Stomach smooth muscle (tissue), 2 donors: ENCODE data around the gene ADAMTS2.
"Not testable (repeated sequence)": the region's sequence is repeated elsewhere in the genome, so short reads cannot be mapped to it uniquely, and the experiment has no call there.

ENCODE experiments used
- H3K27ac ChIP-seq: one replicate; pipeline ENCODE4 v1.7.0; 2013; ENCODE audit warnings: mild to moderate bottlenecking, low read length, inconsistent platforms
- H3K27me3 ChIP-seq, 2 donors: one replicate each; pipeline ENCODE4 v1.7.0; 2013; ENCODE audit warnings: low read length in 2 of 2; ENCODE audit not compliant: insufficient read depth in 2 of 2, control insufficient read depth in 1 of 2
- H3K36me3 ChIP-seq, 2 donors: one replicate each; pipeline ENCODE4 v1.7.0; 2013; ENCODE audit warnings: low read length in 2 of 2; ENCODE audit not compliant: control insufficient read depth in 2 of 2, insufficient read depth in 2 of 2
- H3K4me1 ChIP-seq: one replicate; pipeline ENCODE4 v1.7.0; 2013; ENCODE audit warnings: low read length; ENCODE audit not compliant: control insufficient read depth, insufficient read depth
- H3K4me3 ChIP-seq, 2 donors: one replicate each; pipeline ENCODE4 v1.7.0; 2013; ENCODE audit warnings: low read length in 2 of 2
- H3K9ac ChIP-seq, 2 donors: one replicate each; pipeline ENCODE4 v1.7.0; 2013; ENCODE audit warnings: low read length in 2 of 2, mild to moderate bottlenecking in 1 of 2
- H3K9me3 ChIP-seq, 2 donors: one replicate each; pipeline ENCODE4 v1.7.0; 2013; ENCODE audit warnings: low read length in 2 of 2; ENCODE audit not compliant: control insufficient read depth in 2 of 2
- donor health status: healthy.
- donor health status: Pancreatic carcinoma.

ADAMTS2 gene

GRCh38 chr5:179221196-179221876 lies 123.9 kb downstream of the ADAMTS2 start:
- H3K27me3 ChIP-seq, result no peaks in the 10 kb centered on the region
- H3K4me1 ChIP-seq, result no peaks in the 10 kb centered on the region
- H3K36me3 ChIP-seq, result no peaks in the 10 kb centered on the region
- H3K4me3 ChIP-seq, result no peak overlapping the region
- H3K9ac ChIP-seq, result no peak overlapping the region
- no peaks in the 10 kb centered on the region for H3K9me3 ChIP-seq
- no peak overlapping the region for H3K27ac ChIP-seq

GRCh38 chr5:179220716-179221115 lies 124.5 kb downstream of the ADAMTS2 start:
- Histone ChIP-seq H3K27me3 (no peaks in the 10 kb centered on the region), H3K4me1 (no peaks in the 10 kb centered on the region), H3K36me3 (no peaks in the 10 kb centered on the region), H3K9me3 (no peaks in the 10 kb centered on the region), H3K4me3 (no peak overlapping the region), H3K27ac (no peak overlapping the region), H3K9ac (no peak overlapping the region)

GRCh38 chr5:179219661-179220620 lies 125.3 kb downstream of the ADAMTS2 start:
- no peak overlapping the region for H3K4me3 ChIP-seq
- H3K9ac ChIP-seq, result no peak overlapping the region
- H3K9me3 ChIP-seq, result no peaks in the 10 kb centered on the region
- H3K27me3 ChIP-seq, result no peaks in the 10 kb centered on the region
- H3K27ac ChIP-seq, result no peak overlapping the region
- H3K4me1 ChIP-seq, result no peaks in the 10 kb centered on the region
- no peaks in the 10 kb centered on the region for H3K36me3 ChIP-seq

GRCh38 chr5:179218943-179219330 lies 126.3 kb downstream of the ADAMTS2 start:
- no peak overlapping the region for H3K27ac ChIP-seq
- H3K36me3 ChIP-seq, result no peaks in the 10 kb centered on the region
- H3K9ac ChIP-seq, result no peak overlapping the region
- H3K27me3 ChIP-seq, result no peaks in the 10 kb centered on the region
- no peaks in the 10 kb centered on the region for H3K4me1 ChIP-seq
- no peaks in the 10 kb centered on the region for H3K9me3 ChIP-seq
- H3K4me3 ChIP-seq, result no peak overlapping the region

- H3K27ac ChIP-seq, result no peak overlapping the region
- no peak overlapping the region for H3K4me3 ChIP-seq
Measured at GRCh38 chr5:179217956-179218942, 127.0 kb downstream of the ADAMTS2 start.

GRCh38 chr5:179217356-179217755 lies 127.9 kb downstream of the ADAMTS2 start:
- no peaks in the 10 kb centered on the region for H3K36me3 ChIP-seq
- no peaks in the 10 kb centered on the region for H3K9me3 ChIP-seq
- no peak overlapping the region for H3K4me3 ChIP-seq
- no peaks in the 10 kb centered on the region for H3K4me1 ChIP-seq
- no peak overlapping the region for H3K9ac ChIP-seq
- no peaks in the 10 kb centered on the region for H3K27me3 ChIP-seq
- H3K27ac ChIP-seq, result no peak overlapping the region

More at GRCh38 chr5:179217956-179218942, 127.0 kb downstream of the ADAMTS2 start:
- Histone ChIP-seq H3K36me3 (no peaks in the 10 kb centered on the region), H3K9ac (no peak overlapping the region), H3K27me3 (no peaks in the 10 kb centered on the region), H3K4me1 (no peaks in the 10 kb centered on the region), H3K9me3 (no peaks in the 10 kb centered on the region)

- H3K27me3 ChIP-seq, H3K4me1 ChIP-seq, H3K9me3 ChIP-seq, H3K9ac ChIP-seq, H3K27ac ChIP-seq, H3K36me3 ChIP-seq, H3K4me3 ChIP-seq: not testable (repeated sequence)
Measured at GRCh38 chr5:179216381-179216780, 128.9 kb downstream of the ADAMTS2 start.

- no peak overlapping the region for H3K4me3 ChIP-seq
- no peak overlapping the region for H3K9ac ChIP-seq
- H3K27ac ChIP-seq, result no peak overlapping the region
- H3K27me3 ChIP-seq, result no peaks in the 10 kb centered on the region
- H3K36me3 ChIP-seq, result no peaks in the 10 kb centered on the region
- no peaks in the 10 kb centered on the region for H3K9me3 ChIP-seq
- no peaks in the 10 kb centered on the region for H3K4me1 ChIP-seq
Measured at GRCh38 chr5:179215576-179215975, 129.7 kb downstream of the ADAMTS2 start.

GRCh38 chr5:179214678-179215077 lies 130.6 kb downstream of the ADAMTS2 start:
- Histone ChIP-seq H3K4me3 (no peak overlapping the region), H3K9me3 (no peaks in the 10 kb centered on the region), H3K4me1 (no peaks in the 10 kb centered on the region), H3K27me3 (no peaks in the 10 kb centered on the region), H3K9ac (no peak overlapping the region), H3K27ac (no peak overlapping the region), H3K36me3 (no peaks in the 10 kb centered on the region)

GRCh38 chr5:179212870-179213269 lies 132.4 kb downstream of the ADAMTS2 start:
- Histone ChIP-seq H3K9me3 (no peaks in the 10 kb centered on the region), H3K4me3 (no peak overlapping the region), H3K27me3 (no peaks in the 10 kb centered on the region), H3K36me3 (no peaks in the 10 kb centered on the region), H3K9ac (no peak overlapping the region), H3K4me1 (no peaks in the 10 kb centered on the region), H3K27ac (no peak overlapping the region)
